Stimulated activated CD8-positive, alpha-beta memory T cell treated with anti-CD3 and anti-CD28 coated beads, Interleukin-15, amount 100 ng/mL, for 4 hours (primary cell): ENCODE results near the gene CEP112.

Experiments used
- DNase-seq, 2 donors: peaks; one replicate each; pipeline ENCODE4 v3.0.0-alpha.2; 2020; ENCODE audit warnings: low read depth in 2 of 2

The CEP112 gene

DNA sequence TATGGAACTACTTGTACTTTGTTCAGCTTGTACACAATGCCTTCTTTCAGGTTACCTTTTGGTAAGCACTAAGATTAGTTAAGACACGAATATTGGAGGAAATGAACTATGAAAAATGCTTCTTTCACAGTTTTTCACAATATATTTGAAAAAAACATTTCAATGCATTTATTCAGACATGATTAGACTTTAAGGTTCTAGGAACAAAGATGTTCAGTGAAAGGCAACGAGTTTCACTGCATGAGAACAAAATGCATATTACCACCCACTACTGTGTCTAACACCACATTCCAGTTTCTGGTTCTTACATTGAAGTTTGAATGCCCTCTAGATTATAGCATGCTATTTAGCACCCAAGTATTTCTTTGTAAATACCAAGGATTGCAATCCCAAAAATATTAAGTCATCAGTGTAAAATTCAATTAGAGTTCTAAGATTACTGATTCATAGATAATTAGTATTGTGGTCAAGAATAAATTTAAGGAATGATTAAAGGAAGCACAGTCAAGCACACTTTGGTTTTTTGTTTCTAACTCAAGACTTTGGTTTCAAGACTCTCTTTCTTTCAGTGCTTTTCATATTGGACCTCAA, 261.7 kb downstream of the CEP112 start:
- DNase-seq = no peak

DNA sequence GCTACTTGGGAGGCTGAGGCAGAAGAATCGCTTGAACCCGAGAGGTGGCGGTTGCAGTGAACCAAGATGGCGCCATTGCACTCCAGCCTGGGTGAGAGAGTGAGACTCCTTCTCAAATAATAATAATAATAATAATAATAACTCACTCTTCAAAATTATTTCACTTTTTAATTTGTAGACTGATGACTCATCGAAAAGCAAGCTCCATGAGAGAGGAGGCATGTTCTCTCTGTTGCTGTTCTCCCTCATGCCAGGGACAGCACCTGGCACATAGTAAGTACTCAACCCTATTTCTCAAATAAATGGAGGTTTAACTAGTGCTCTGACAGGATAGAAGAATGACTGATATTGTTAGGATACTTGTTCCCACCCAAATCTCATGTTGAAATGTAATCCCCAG, 265.3 kb downstream of the CEP112 start:
- DNase-seq = no peak

- no peak for DNase-seq
Measured at GRCh38 chr17:65925606-65926307, 266.2 kb downstream of the CEP112 start.

- no peak for DNase-seq
Measured at GRCh38 chr17:65920996-65921395, 270.9 kb downstream of the CEP112 start.

DNA sequence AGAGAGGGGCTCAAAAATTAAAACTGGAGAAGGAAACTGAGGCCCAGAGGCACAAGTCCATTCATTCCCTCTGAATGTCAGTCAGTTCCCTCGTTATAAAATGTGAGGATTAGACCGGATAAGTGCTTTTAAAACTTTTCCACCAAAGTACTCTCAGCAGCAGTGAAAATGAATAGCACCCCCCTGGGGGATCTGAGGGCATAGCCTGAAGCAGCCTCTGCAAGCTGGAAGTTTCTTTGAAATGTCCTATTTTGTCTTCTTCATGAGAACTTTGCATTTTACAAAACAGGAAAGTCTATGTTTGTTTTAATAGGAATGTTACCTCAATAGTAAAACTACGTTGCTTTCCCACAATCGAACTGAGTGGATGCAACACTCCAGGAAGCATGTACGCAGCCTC, 273.0 kb downstream of the CEP112 start:
- no peak for DNase-seq

DNA sequence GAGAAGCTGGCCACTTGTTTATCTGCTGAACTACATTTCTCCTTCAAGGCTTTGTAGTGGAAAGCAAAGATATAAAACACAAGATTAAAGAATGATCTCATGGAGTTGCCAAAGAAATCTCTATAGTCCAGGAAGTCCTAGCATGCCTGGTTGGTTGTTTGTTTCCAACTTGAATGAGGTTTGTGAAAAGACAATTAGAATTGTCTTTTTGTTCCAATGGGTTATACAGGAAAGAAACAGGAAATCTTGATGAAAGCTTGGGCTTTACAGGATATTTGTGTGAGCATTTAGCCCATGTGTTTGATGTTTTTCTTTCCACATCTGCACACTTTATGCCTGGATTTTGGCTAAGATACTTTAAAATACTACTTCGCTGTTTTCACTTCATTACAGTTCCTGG, 273.4 kb downstream of the CEP112 start:
- no peak for DNase-seq

GRCh38 chr17:65917560-65917959, 274.4 kb downstream of the CEP112 start:
- DNase-seq = no peak

GRCh38 chr17:65916425-65916824, 275.5 kb downstream of the CEP112 start:
- DNase-seq = no peak

- DNase-seq = no peak
Measured at GRCh38 chr17:65914784-65915342, 277.1 kb downstream of the CEP112 start.

DNA sequence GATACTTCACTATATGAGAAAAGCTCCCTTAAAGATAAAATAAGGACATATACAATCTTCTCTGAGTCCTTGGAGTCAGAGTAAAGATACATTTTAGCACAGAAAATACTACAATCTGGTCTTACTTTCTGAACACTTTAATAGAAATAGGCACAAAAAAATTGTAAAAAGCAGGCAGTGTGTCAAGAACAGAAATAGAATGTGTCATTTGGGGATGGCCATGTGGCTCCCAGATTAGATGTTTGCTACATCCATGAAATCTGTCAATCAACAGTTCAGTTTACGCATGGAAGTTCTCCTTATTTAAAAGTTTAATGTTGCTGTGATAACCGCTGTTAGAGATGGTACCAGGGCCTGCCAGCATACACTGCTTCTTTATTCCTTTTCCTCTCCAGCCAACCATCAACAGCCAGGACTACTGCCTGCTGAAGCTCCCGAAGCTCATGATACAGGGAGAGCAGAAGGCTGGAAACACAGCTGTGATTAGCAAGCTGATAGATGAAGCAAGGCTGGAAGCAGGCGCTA, 278.5 kb downstream of the CEP112 start:
- DNase-seq = no peak

- DNase-seq = no peak
Measured at GRCh38 chr17:65910836-65911235, 281.1 kb downstream of the CEP112 start.

DNA sequence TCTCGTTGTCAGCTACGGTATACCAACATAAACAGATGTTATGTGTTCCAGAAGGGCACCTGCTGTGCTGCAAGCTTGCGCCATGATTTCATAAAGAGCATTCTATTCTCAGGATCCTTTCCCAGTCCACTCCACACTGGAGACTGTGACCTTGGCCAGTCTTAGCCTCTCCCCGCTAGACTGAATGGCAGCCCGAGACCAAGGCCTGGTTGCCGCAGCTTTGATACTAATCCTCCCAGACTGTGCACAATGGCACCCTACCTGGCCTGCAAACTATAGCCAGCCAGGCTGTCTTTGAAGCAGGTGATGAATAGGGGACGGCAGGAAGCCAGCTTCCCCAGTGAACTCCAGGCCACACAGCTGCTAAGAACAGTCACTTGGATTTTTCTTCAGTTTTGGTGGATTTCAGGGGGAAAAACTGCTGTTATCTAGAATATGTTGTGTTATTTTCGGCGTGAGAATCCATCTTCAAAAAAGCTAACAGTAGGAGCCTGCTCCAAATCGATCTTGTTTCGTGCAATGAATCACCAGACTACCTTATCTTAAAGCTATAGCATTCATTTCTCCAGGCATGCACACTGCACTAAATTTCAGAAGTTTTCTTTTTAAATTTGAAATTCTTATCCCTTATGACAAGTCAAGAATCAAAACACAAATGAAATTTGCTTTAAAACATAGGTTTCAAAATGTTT, 289.0 kb downstream of the CEP112 start:
- DNase-seq = no peak

- no peak for DNase-seq
Measured at GRCh38 chr17:65902155-65902554, 289.8 kb downstream of the CEP112 start.

- DNase-seq = no peak
Measured at GRCh38 chr17:65901394-65901793, 290.5 kb downstream of the CEP112 start.

DNA sequence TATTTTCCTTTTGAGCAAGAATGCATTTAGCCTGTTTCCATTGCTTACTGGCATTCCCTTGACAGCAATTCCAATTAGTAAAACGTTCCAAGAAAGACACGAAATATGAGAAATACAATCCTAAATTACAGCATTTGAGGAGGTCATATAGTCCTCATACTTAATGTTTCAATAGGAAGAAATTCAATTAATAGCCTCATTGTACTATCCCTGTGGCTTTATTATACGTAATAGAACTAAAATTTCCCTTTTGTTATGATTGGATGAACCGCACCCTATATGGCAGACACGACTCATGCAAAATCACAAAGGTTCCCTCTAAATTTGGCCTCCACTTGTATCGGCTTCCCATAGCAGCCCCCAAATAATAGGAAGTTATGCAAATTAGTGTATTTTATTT, 291.7 kb downstream of the CEP112 start:
- DNase-seq = no peak

DNA sequence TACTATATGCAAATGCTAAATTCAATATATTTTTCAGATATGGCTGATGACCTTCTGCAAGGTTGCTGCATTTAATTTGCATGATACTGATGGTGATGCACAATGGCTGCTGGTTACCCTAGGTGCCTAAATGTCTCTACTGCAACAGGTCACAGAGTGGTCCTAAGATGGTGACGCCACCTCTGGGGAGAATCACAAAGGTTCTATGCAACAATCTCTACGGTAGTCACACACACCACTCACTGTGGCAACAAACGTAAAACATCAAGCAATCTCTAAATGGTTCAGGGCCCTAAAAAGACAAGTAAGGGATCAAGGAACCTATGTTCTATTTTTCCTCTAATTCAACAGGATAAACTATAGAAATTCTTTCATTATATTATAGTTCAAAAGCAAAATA, 293.3 kb downstream of the CEP112 start:
- no peak for DNase-seq

- DNase-seq = no peak
Measured at GRCh38 chr17:65896889-65897288, 295.0 kb downstream of the CEP112 start.

DNA sequence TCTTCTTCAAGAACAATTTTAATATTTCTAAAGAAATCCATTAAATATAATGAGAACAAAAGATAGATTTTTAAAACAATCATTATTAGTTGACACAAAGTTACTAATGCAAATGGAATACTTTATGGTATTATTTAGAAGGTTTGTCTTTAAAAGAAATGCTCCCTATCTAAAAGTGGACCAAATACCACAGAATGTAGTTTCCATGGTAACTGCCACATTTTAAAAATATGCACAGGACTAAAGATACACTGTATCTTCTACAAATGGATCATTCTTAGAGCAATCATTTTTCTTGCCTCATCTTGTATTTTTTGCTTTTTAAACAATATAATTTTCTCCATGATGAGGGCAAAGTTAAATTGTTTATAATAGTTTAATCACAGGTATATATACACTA, 296.0 kb downstream of the CEP112 start:
- DNase-seq = no peak

- no peak for DNase-seq
Measured at GRCh38 chr17:65893692-65894279, 298.1 kb downstream of the CEP112 start.

- no peak for DNase-seq
Measured at GRCh38 chr17:65892912-65893377, 299.0 kb downstream of the CEP112 start.

DNA sequence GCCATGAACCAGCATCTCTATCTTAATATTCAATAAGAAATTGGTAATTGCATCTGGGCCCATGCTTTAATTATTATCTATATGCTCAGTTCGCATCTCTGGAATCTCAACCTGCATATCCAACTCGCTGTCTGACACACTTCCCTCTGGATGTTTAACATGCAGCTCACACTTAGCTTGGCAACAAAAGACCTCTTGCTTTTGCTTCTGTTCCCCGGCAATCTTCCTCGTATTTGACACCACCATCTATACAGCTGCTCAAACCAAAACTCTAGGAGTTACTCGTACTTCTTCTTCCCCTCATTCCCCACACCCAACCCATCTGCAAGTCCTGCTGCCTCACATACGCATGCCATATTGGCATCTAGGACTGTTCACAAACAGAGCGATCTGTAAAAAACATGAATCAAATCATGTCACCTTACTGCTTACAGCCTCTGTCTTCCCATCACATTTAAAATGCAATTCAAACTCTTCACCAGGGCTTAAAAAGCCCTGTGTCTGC, 300.6 kb downstream of the CEP112 start:
- no peak for DNase-seq

DNA sequence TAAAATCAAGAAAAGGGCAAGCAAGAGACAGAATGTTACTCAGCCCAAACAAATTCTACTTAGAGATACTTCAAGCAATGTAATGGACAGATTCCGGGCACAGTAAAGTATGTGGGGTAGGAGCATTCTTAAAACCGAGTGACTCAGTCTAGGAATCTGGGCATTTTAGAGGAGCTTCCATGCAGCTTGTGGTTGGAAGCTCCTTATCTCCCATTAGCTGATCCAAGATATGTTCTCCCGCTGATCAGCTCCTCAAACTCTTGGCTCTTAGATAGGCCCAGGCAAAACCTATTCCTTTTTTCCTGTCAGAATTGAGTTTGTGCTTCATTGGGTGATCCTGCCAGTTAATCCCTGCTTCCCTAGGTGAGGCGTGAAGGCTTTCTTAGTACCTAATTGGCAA, 303.3 kb downstream of the CEP112 start:
- DNase-seq = no peak
